Brain microvascular endothelial cell (primary cell): ENCODE results near the gene PRKAG3.
A peak's percentile ranks its signal among the peaks of the same experiment; 100 is the strongest.

Experiments
- DNase-seq: peaks from one replicate; pipeline ENCODE4 v3.0.0-alpha.2; 2020
- H3K27ac ChIP-seq: fragments of 250-450 bp; sonication (Bioruptor Pico); 2 replicates; pipeline ENCODE4 v1.5.1; 2020; ENCODE audit warnings: mild to moderate bottlenecking, moderate library complexity
- H3K27me3 ChIP-seq: fragments of 250-450 bp; sonication (Bioruptor Pico); replicated peaks from 2 replicates; pipeline ENCODE4 v1.5.1; 2020; ENCODE audit warnings: mild to moderate bottlenecking
- H3K36me3 ChIP-seq: fragments of 250-450 bp; sonication (Bioruptor Pico); replicated peaks from 2 replicates; pipeline ENCODE4 v1.5.1; 2020; ENCODE audit warnings: mild to moderate bottlenecking
- H3K4me3 ChIP-seq: 2 replicates; pipeline ENCODE4 v1.5.1; 2011; ENCODE audit warnings: low read depth, mild to moderate bottlenecking, control low read depth, low read length, moderate library complexity
- CTCF ChIP-seq: IDR thresholded peaks from 2 replicates; pipeline ENCODE4 v1.5.1; 2011; ENCODE audit warnings: low read depth, mild to moderate bottlenecking, moderate library complexity, low read length, control low read depth, inconsistent platforms; ENCODE audit errors: missing control alignments
- in situ Hi-C: cut with HindIII; loops from 2 replicates; pipeline ENCODE4 v1.10.0; 2017; ENCODE audit warnings: low sequenced_read_pairs, low pct_ligation_motif_present

The PRKAG3 gene

GRCh38 chr2:218839430-218839829, 7.8 kb upstream of the PRKAG3 start:
- no peak for TF ChIP-seq CTCF
- DNase-seq = peak; percentile 9
- in situ Hi-C loops = no loop called here
- no peaks in the 10 kb centered on the region for H3K27me3 ChIP-seq
- H3K36me3 ChIP-seq = no peaks in the 10 kb centered on the region
- H3K4me3 ChIP-seq = no peak overlapping the region
- H3K27ac ChIP-seq = no peak overlapping the region

DNA sequence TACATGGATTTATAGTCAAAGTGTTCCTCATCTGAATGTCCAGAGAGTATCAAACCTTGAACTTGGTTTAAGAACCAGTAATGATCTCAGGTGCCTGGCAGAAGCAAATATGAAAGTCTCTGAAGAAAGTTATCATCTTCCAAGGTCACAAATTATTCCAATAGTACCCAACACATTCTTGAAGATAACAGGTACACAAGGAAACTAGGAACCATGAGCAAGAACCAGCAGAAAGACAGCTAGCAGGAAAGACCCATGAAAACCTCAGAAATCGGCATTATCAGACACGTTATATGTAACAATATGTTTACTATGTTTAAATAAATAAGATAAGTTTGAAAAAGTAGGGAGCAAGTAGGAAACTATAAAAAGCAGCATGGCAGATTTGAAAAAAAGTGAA, 5.9 kb upstream of the PRKAG3 start:
- TF ChIP-seq CTCF = no peak
- no peak for DNase-seq

DNA sequence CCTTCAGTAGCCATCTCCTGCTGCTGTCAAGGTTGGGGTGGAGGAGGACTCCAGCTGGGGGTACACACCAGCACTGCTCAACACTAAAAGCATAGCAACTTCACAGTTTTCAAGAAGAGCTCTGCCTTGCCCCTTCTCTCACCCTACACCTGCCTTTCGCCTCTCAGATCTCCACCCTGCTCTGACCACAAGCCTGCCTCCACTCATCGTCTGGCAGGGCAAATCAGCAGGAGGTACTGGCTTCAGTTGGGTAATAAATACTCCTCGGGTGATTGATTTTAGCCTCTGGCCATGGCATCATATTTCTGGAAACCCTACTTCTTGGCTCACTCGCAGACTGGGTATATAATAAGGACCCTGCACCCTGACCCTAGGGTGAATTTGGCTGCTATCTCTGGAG, 3.1 kb upstream of the PRKAG3 start:
- Histone ChIP-seq H3K4me3 (no peak overlapping the region), H3K27ac (no peak overlapping the region), H3K36me3 (no peaks in the 10 kb centered on the region), H3K27me3 (peaks cover 29% of the 10 kb centered on the region)
- in situ Hi-C loops = no loop called here
- no peak for TF ChIP-seq CTCF
- DNase-seq = no peak

More for the DNA sequence above, 5.9 kb upstream of the PRKAG3 start:
- in situ Hi-C loops = no loop called here
- Histone ChIP-seq H3K4me3 (no peak overlapping the region), H3K36me3 (no peaks in the 10 kb centered on the region), H3K27me3 (peaks cover 12% of the 10 kb centered on the region), H3K27ac (no peak overlapping the region)

DNA sequence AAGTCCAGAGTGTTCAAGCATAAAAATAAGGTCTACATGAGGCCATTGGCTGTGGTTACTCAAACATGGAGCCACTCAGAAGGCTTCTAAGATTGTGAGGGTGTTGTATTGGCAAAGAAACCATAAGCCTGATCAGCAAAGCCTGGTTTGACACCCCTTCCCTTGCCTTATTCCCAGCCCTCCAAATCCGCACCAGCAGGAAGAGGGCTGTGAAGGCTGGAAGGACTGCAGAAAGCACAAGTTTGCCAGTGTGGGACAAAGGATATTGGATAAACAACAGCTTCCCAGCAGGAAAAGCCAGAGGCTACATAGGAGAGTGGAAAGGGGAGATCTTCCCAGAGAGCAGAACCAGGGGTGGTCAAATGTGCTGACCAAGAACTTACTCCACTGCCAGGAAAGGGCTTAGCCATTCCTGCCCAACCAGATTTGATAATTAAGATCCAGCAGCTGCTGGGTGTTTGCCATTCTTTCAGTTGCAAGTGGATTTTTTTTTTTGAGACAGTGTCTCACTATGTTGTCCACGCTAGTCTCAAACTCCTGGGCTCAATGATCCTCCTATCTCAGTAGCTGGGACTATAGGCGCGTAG, 1.5 kb upstream of the PRKAG3 start:
- Histone ChIP-seq H3K27ac (no peak overlapping the region), H3K4me3 (no peak overlapping the region), H3K27me3 (peaks cover 30% of the 10 kb centered on the region), H3K36me3 (no peaks in the 10 kb centered on the region)
- DNase-seq = no peak
- TF ChIP-seq CTCF = no peak
- in situ Hi-C loops = no loop called here

DNA sequence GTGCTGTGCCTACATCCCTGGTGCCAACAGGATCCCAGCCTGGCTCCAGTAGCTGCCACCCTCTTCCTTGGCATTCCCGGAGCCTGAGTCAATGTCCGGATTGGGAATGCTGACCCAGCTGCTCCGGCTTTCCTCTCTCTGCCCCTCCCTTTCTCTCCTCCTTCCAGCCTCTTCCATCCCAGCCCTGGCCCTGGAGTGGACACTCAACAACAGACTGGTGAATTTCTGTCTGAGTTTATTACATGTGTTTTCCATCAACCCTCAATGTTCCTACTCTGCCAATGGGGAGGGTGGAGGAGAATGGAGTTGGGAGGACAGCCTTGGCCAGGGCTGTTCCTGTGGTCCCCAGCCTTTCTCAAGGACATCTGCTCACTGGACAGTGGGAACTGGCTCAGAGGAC, 917 bp upstream of the PRKAG3 start:
- no peak for TF ChIP-seq CTCF
- in situ Hi-C loops = no loop called here
- no peak for DNase-seq
- H3K36me3 ChIP-seq = no peaks in the 10 kb centered on the region
- H3K27me3 ChIP-seq = peaks cover 31% of the 10 kb centered on the region
- no peak overlapping the region for H3K4me3 ChIP-seq
- no peak overlapping the region for H3K27ac ChIP-seq

GRCh38 chr2:218832081-218832480, 478 bp upstream of the PRKAG3 start:
- H3K4me3 ChIP-seq = no peak overlapping the region
- DNase-seq = no peak
- H3K27ac ChIP-seq = no peak overlapping the region
- peaks cover 31% of the 10 kb centered on the region for H3K27me3 ChIP-seq
- no peaks in the 10 kb centered on the region for H3K36me3 ChIP-seq
- in situ Hi-C loops = no loop called here
- no peak for TF ChIP-seq CTCF
